ENCODE data around the gene CCL4L2.
"Not testable (repeated sequence)": the region's sequence is repeated elsewhere in the genome, so short reads cannot be mapped to it uniquely, and the experiment has no call there.

The CCL4L2 gene

GRCh38 chr17:36195434-36196130 lies 15.3 kb upstream of the CCL4L2 start:
- DNase-seq (ENCODE audit: low read depth) = no peak

GRCh38 chr17:36196131-36196486 lies 14.8 kb upstream of the CCL4L2 start:
- DNase-seq (ENCODE audit: low read depth) = no peak

- DNase-seq (ENCODE audit: low read depth) = no peak
Measured at GRCh38 chr17:36197387-36197703, 13.5 kb upstream of the CCL4L2 start.

- DNase-seq (ENCODE audit: low read depth) = no peak
Measured at GRCh38 chr17:36198831-36199465, 11.9 kb upstream of the CCL4L2 start.

GRCh38 chr17:36201102-36201501 lies 9.8 kb upstream of the CCL4L2 start:
- DNase-seq (ENCODE audit: low read depth) = not testable (repeated sequence)

GRCh38 chr17:36201506-36201905 lies 9.4 kb upstream of the CCL4L2 start:
- DNase-seq (ENCODE audit: low read depth) = not testable (repeated sequence)

GRCh38 chr17:36203335-36203734 lies 7.5 kb upstream of the CCL4L2 start:
- no peak for DNase-seq (ENCODE audit: low read depth)

- DNase-seq (ENCODE audit: low read depth) = no peak
Measured at GRCh38 chr17:36204724-36205500, 6.0 kb upstream of the CCL4L2 start.

GRCh38 chr17:36205637-36206485 lies 5.0 kb upstream of the CCL4L2 start:
- no peak for DNase-seq (ENCODE audit: low read depth)

- not testable (repeated sequence) for DNase-seq (ENCODE audit: low read depth)
Measured at GRCh38 chr17:36206486-36206821, 4.4 kb upstream of the CCL4L2 start.

- DNase-seq (ENCODE audit: low read depth) = not testable (repeated sequence)
Measured at GRCh38 chr17:36207383-36207782, 3.5 kb upstream of the CCL4L2 start.

GRCh38 chr17:36209575-36209974 lies 1.3 kb upstream of the CCL4L2 start:
- DNase-seq (ENCODE audit: low read depth) = no peak

- DNase-seq (ENCODE audit: low read depth) = not testable (repeated sequence)
Measured at GRCh38 chr17:36211484-36212271, 815 bp downstream of the CCL4L2 start.

- DNase-seq (ENCODE audit: low read depth) = no peak
Measured at GRCh38 chr17:36212272-36212605, 1.4 kb downstream of the CCL4L2 start.

GRCh38 chr17:36212966-36213365 lies 2.1 kb downstream of the CCL4L2 start:
- no peak for DNase-seq (ENCODE audit: low read depth)

- no peak for DNase-seq (ENCODE audit: low read depth)
Measured at GRCh38 chr17:36213695-36214094, 2.8 kb downstream of the CCL4L2 start.

- no peak for DNase-seq (ENCODE audit: low read depth)
Measured at GRCh38 chr17:36214918-36215317, 4.1 kb downstream of the CCL4L2 start.

GRCh38 chr17:36215406-36216308 lies 4.8 kb downstream of the CCL4L2 start:
- not testable (repeated sequence) for DNase-seq (ENCODE audit: low read depth)

GRCh38 chr17:36219556-36219955 lies 8.7 kb downstream of the CCL4L2 start:
- not testable (repeated sequence) for DNase-seq (ENCODE audit: low read depth)

GRCh38 chr17:36220737-36221580 lies 10.1 kb downstream of the CCL4L2 start:
- not testable (repeated sequence) for DNase-seq (ENCODE audit: low read depth)

Data from stimulated activated CD8-positive, alpha-beta memory T cell treated with anti-CD3 and anti-CD28 coated beads, Interleukin-12 subunit alpha, Interleukin-12 subunit beta, amount 100 ng/mL, for 4 hours (primary cell).